Lung (tissue), 12 donors: ENCODE measurements around the gene CBFB. TPM values are rescaled to one million over a fixed set of nuclear protein-coding genes. Genes with fewer than 3 reads are reported as not detected.
A peak's percentile ranks its signal among the peaks of the same experiment; 100 is the strongest.

Experiments
- ATAC-seq: fragments of 200-7000 bp; cut with Tn5 transposase; one replicate; pipeline ENCODE4 v1.9.1; 2020; ENCODE audit warnings: moderate number of reproducible peaks; ENCODE audit not compliant: insufficient read depth, low FRiP score
- DNase-seq, 3 donors: peaks; one replicate each; pipeline ENCODE4 v3.0.0-alpha.2; 2013 to 2017
- H3K27ac ChIP-seq, 2 donors: one replicate each; pipeline ENCODE4 v1.5.1; 2013; ENCODE audit warnings: mild to moderate bottlenecking in 2 of 2, moderate library complexity in 2 of 2, control low read depth in 1 of 2, inconsistent platforms in 1 of 2, low read depth in 1 of 2, low read length in 1 of 2
- H3K27me3 ChIP-seq, 3 donors: one replicate each; pipeline ENCODE4 v1.5.1; 2013; ENCODE audit warnings: low read length in 2 of 3; ENCODE audit not compliant: control insufficient read depth in 3 of 3, insufficient read depth in 3 of 3
- H3K36me3 ChIP-seq, 4 donors: one replicate each; pipeline ENCODE4 v1.5.1; 2013; ENCODE audit warnings: low read length in 4 of 4, mild to moderate bottlenecking in 1 of 4, moderate library complexity in 1 of 4; ENCODE audit not compliant: control insufficient read depth in 4 of 4, insufficient read depth in 4 of 4
- H3K4me1 ChIP-seq, 5 donors: one replicate each; pipeline ENCODE4 v1.5.1; 2013; ENCODE audit warnings: low read length in 5 of 5, mild to moderate bottlenecking in 2 of 5, moderate library complexity in 1 of 5; ENCODE audit not compliant: control insufficient read depth in 5 of 5, insufficient read depth in 5 of 5
- H3K4me3 ChIP-seq: one replicate; pipeline ENCODE4 v1.5.1; 2013; ENCODE audit warnings: mild to moderate bottlenecking, control low read depth, moderate library complexity
- H3K9ac ChIP-seq, 2 donors: one replicate each; pipeline ENCODE4 v1.5.1; 2013; ENCODE audit warnings: low read length in 2 of 2, control low read depth in 1 of 2; ENCODE audit not compliant: insufficient read depth in 1 of 2
- H3K9me3 ChIP-seq, 4 donors: one replicate each; pipeline ENCODE4 v1.5.1; 2013; ENCODE audit warnings: low read length in 3 of 4, mild to moderate bottlenecking in 1 of 4, moderate library complexity in 1 of 4; ENCODE audit not compliant: control insufficient read depth in 4 of 4, insufficient read depth in 3 of 4
- CTCF ChIP-seq: IDR thresholded peaks from 2 replicates; pipeline ENCODE4 v1.5.1; 2012; ENCODE audit warnings: mild to moderate bottlenecking; ENCODE audit errors: control extremely low read depth, extremely low read depth
- WGBS, 2 donors: extraction: QIAGEN DNeasy Blood & Tissue Kit; methylation state at CpG; one replicate each; pipeline ENCODE4 v1.1.7; 2013; 5-methylcytosine and 5-hydroxymethylcytosine counted together
- polyA plus RNA-seq, 2 donors: library from polyadenylated mRNA; stranded (reverse); fragments of 200-250 nt; gene quantifications; one replicate each; pipeline ENCODE4 v1.2.1, GENCODE V29; 2013
- total RNA-seq, 2 donors: library from RNA; depleted of rRNA in 1 of 2; stranded (reverse); fragments of >200 nt in 1 of 2; gene quantifications; one replicate each; pipeline ENCODE4 v1.2.1, GENCODE V29; 2014 to 2021
- donor health status: control.
- donor health status: control.
- donor health status: Bipolar disorder and iron deficiency.
- donor health status: healthy.
- donor health status: DM: yes; HTN: yes; CAD: no.

CBFB gene
- total and polyA plus RNA-seq, 4 donors: 23.3 to 59.4 (median 38.6) TPM

GRCh38 chr16:67100569-67101310, 71.8 kb downstream of the CBFB start:
- Histone ChIP-seq H3K27me3 (no peaks in the 10 kb centered on the region), H3K4me1 (peaks cover 0 to 2% (median 0%) of the 10 kb centered on the region in 5 donors), H3K27ac (no peak overlapping the region), H3K36me3 (peaks cover 0 to 7% (median 2%) of the 10 kb centered on the region in 4 donors), H3K9me3 (no peaks in the 10 kb centered on the region), H3K4me3 (no peak overlapping the region), H3K9ac (no peak overlapping the region)
- WGBS, 2 donors: 95 to 100% methylated on average over 1 of the region's 1 CpG
- no peak for ATAC-seq
- TF ChIP-seq CTCF: no peak
- DNase-seq: peak in 2 of 3 donors; percentile 54 to 59

GRCh38 chr16:67101311-67102082, 72.5 kb downstream of the CBFB start:
- H3K27me3 ChIP-seq: no peaks in the 10 kb centered on the region
- peaks cover 0 to 3% (median 0%) of the 10 kb centered on the region in 5 donors for H3K4me1 ChIP-seq
- H3K36me3 ChIP-seq: peaks cover 0 to 7% (median 2%) of the 10 kb centered on the region in 4 donors
- no peak overlapping the region for H3K9ac ChIP-seq
- TF ChIP-seq CTCF: no peak
- 88 to 93% methylated on average over 4 of the region's 4 CpGs for WGBS, 2 donors
- ATAC-seq (no peak), DNase-seq (no peak)
- no peak overlapping the region for H3K4me3 ChIP-seq
- no peaks in the 10 kb centered on the region for H3K9me3 ChIP-seq
- H3K27ac ChIP-seq: no peak overlapping the region

GRCh38 chr16:67104061-67104460, 75.1 kb downstream of the CBFB start:
- no peak overlapping the region for H3K27ac ChIP-seq
- H3K9ac ChIP-seq: no peak overlapping the region
- H3K9me3 ChIP-seq: no peaks in the 10 kb centered on the region
- 53 to 58% methylated on average over 4 of the region's 4 CpGs for WGBS, 2 donors
- no peak for TF ChIP-seq CTCF
- H3K4me3 ChIP-seq: no peak overlapping the region
- DNase-seq (peak; percentile 33 to 34 (median 34)), ATAC-seq (no peak)
- peaks cover 0 to 2% (median under 1%) of the 10 kb centered on the region in 4 donors for H3K36me3 ChIP-seq
- H3K4me1 ChIP-seq: peaks cover 0 to 6% (median 0%) of the 10 kb centered on the region in 5 donors
- no peaks in the 10 kb centered on the region for H3K27me3 ChIP-seq
